ENCODE data around the gene ARFRP1. TPM values are rescaled to one million over a fixed set of nuclear protein-coding genes. Genes with fewer than 3 reads are reported as not detected.

The ARFRP1 gene
- total and polyA plus RNA-seq, 2 of the 13 experiments (the other 11 are each of a cell fraction or from before 2014, with no cell fraction given): 32.0 to 51.1 TPM

GRCh38 chr20:63745961-63746731, 38.4 kb upstream of the ARFRP1 start (continued):
- TF ChIP-seq ZNF639 (CRISPR knock-in tag; conservative IDR thresholded peaks at IDR 0.05): no peak
- no peak for TF ChIP-seq ETV5 (CRISPR knock-in tag; IDR thresholded peaks at IDR 0.05; ENCODE audit: borderline replicate concordance)
- TF ChIP-seq, protein P1, sequence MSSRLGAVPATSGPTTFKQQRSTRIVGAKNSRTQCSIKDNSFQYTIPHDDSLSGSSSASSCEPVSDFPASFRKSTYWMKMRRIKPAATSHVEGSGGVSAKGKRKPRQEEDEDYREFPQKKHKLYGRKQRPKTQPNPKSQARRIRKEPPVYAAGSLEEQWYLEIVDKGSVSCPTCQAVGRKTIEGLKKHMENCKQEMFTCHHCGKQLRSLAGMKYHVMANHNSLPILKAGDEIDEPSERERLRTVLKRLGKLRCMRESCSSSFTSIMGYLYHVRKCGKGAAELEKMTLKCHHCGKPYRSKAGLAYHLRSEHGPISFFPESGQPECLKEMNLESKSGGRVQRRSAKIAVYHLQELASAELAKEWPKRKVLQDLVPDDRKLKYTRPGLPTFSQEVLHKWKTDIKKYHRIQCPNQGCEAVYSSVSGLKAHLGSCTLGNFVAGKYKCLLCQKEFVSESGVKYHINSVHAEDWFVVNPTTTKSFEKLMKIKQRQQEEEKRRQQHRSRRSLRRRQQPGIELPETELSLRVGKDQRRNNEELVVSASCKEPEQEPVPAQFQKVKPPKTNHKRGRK (CRISPR knock-in tag; IDR thresholded peaks at IDR 0.05): no peak; the same call in 1 of the 2 replicates
- TF ChIP-seq, protein P2, sequence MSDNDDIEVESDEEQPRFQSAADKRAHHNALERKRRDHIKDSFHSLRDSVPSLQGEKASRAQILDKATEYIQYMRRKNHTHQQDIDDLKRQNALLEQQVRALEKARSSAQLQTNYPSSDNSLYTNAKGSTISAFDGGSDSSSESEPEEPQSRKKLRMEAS (IDR thresholded peaks at IDR 0.05): 0 out of 2 replicates have a peak, but pooled peaks have one; percentile 21
- TF ChIP-seq NR1H2 (CRISPR knock-in tag; IDR thresholded peaks at IDR 0.05; ENCODE audit: borderline replicate concordance, low read depth): no peak
- no peak for TF ChIP-seq NFYC (CRISPR knock-in tag; IDR thresholded peaks at IDR 0.05)
- TF ChIP-seq TRIM24 (CRISPR knock-in tag; IDR thresholded peaks at IDR 0.05): no peak
- TF ChIP-seq SOX13 (IDR thresholded peaks at IDR 0.05): no peak
- TF ChIP-seq SOX13 (CRISPR knock-in tag; conservative IDR thresholded peaks at IDR 0.05 in 1 of 2, IDR thresholded peaks at IDR 0.05 in 1 of 2): no peak
- no peak for TF ChIP-seq MIXL1 (CRISPR knock-in tag; IDR thresholded peaks at IDR 0.05)
- TF ChIP-seq MXD4 (CRISPR knock-in tag; IDR thresholded peaks at IDR 0.05): 0 out of 2 replicates have a peak, but pooled peaks have one; percentile 4
- no peak for TF ChIP-seq ZFP62 (CRISPR knock-in tag; IDR thresholded peaks at IDR 0.05)
- TF ChIP-seq CSRNP2 (CRISPR knock-in tag; conservative IDR thresholded peaks at IDR 0.05; ENCODE audit: low read depth): no peak
- no peak for TF ChIP-seq SOX5 (CRISPR knock-in tag; IDR thresholded peaks at IDR 0.05; ENCODE audit: borderline replicate concordance)
- TF ChIP-seq SIN3A (IDR thresholded peaks at IDR 0.05; ENCODE audit: borderline replicate concordance, low read depth, low read length): no peak
- no peak for TF ChIP-seq HMG20A (CRISPR knock-in tag; IDR thresholded peaks at IDR 0.05; ENCODE audit: borderline replicate concordance)
- TF ChIP-seq SP1 (IDR thresholded peaks at IDR 0.05): no peak
- TF ChIP-seq SP1 (CRISPR knock-in tag; IDR thresholded peaks at IDR 0.05): no peak
- no peak for TF ChIP-seq ZBTB8A (CRISPR knock-in tag; IDR thresholded peaks at IDR 0.05; ENCODE audit: borderline replicate concordance, low read depth)
- TF ChIP-seq, protein P3, sequence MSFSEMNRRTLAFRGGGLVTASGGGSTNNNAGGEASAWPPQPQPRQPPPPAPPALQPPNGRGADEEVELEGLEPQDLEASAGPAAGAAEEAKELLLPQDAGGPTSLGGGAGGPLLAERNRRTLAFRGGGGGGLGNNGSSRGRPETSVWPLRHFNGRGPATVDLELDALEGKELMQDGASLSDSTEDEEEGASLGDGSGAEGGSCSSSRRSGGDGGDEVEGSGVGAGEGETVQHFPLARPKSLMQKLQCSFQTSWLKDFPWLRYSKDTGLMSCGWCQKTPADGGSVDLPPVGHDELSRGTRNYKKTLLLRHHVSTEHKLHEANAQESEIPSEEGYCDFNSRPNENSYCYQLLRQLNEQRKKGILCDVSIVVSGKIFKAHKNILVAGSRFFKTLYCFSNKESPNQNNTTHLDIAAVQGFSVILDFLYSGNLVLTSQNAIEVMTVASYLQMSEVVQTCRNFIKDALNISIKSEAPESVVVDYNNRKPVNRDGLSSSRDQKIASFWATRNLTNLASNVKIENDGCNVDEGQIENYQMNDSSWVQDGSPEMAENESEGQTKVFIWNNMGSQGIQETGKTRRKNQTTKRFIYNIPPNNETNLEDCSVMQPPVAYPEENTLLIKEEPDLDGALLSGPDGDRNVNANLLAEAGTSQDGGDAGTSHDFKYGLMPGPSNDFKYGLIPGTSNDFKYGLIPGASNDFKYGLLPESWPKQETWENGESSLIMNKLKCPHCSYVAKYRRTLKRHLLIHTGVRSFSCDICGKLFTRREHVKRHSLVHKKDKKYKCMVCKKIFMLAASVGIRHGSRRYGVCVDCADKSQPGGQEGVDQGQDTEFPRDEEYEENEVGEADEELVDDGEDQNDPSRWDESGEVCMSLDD (CRISPR knock-in tag; IDR thresholded peaks at IDR 0.05; ENCODE audit: borderline replicate concordance): no peak
- TF ChIP-seq, protein P4, sequence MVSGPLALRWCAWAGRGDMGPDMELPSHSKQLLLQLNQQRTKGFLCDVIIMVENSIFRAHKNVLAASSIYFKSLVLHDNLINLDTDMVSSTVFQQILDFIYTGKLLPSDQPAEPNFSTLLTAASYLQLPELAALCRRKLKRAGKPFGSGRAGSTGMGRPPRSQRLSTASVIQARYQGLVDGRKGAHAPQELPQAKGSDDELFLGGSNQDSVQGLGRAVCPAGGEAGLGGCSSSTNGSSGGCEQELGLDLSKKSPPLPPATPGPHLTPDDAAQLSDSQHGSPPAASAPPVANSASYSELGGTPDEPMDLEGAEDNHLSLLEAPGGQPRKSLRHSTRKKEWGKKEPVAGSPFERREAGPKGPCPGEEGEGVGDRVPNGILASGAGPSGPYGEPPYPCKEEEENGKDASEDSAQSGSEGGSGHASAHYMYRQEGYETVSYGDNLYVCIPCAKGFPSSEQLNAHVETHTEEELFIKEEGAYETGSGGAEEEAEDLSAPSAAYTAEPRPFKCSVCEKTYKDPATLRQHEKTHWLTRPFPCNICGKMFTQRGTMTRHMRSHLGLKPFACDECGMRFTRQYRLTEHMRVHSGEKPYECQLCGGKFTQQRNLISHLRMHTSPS (CRISPR knock-in tag; IDR thresholded peaks at IDR 0.05; ENCODE audit: low read depth): 0 out of 2 replicates have a peak, but pooled peaks have one; percentile 17
